Lung (tissue), 12 donors: ENCODE results near the gene PSMB3. TPM values are rescaled to one million over a fixed set of nuclear protein-coding genes. Genes with fewer than 3 reads are reported as not detected.

Source experiments
- ATAC-seq: fragments of 200-7000 bp; cut with Tn5 transposase; one replicate; pipeline ENCODE4 v1.9.1; 2020; ENCODE audit warnings: moderate number of reproducible peaks; ENCODE audit not compliant: insufficient read depth, low FRiP score
- DNase-seq, 3 donors: peaks; one replicate each; pipeline ENCODE4 v3.0.0-alpha.2; 2013 to 2017
- H3K27ac ChIP-seq, 2 donors: one replicate each; pipeline ENCODE4 v1.5.1; 2013; ENCODE audit warnings: mild to moderate bottlenecking in 2 of 2, moderate library complexity in 2 of 2, control low read depth in 1 of 2, inconsistent platforms in 1 of 2, low read depth in 1 of 2, low read length in 1 of 2
- H3K27me3 ChIP-seq, 3 donors: one replicate each; pipeline ENCODE4 v1.5.1; 2013; ENCODE audit warnings: low read length in 2 of 3; ENCODE audit not compliant: control insufficient read depth in 3 of 3, insufficient read depth in 3 of 3
- H3K36me3 ChIP-seq, 4 donors: one replicate each; pipeline ENCODE4 v1.5.1; 2013; ENCODE audit warnings: low read length in 4 of 4, mild to moderate bottlenecking in 1 of 4, moderate library complexity in 1 of 4; ENCODE audit not compliant: control insufficient read depth in 4 of 4, insufficient read depth in 4 of 4
- H3K4me1 ChIP-seq, 5 donors: one replicate each; pipeline ENCODE4 v1.5.1; 2013; ENCODE audit warnings: low read length in 5 of 5, mild to moderate bottlenecking in 2 of 5, moderate library complexity in 1 of 5; ENCODE audit not compliant: control insufficient read depth in 5 of 5, insufficient read depth in 5 of 5
- H3K4me3 ChIP-seq: one replicate; pipeline ENCODE4 v1.5.1; 2013; ENCODE audit warnings: mild to moderate bottlenecking, control low read depth, moderate library complexity
- H3K9ac ChIP-seq, 2 donors: one replicate each; pipeline ENCODE4 v1.5.1; 2013; ENCODE audit warnings: low read length in 2 of 2, control low read depth in 1 of 2; ENCODE audit not compliant: insufficient read depth in 1 of 2
- H3K9me3 ChIP-seq, 4 donors: one replicate each; pipeline ENCODE4 v1.5.1; 2013; ENCODE audit warnings: low read length in 3 of 4, mild to moderate bottlenecking in 1 of 4, moderate library complexity in 1 of 4; ENCODE audit not compliant: control insufficient read depth in 4 of 4, insufficient read depth in 3 of 4
- CTCF ChIP-seq: IDR thresholded peaks from 2 replicates; pipeline ENCODE4 v1.5.1; 2012; ENCODE audit warnings: mild to moderate bottlenecking; ENCODE audit errors: control extremely low read depth, extremely low read depth
- WGBS, 2 donors: extraction: QIAGEN DNeasy Blood & Tissue Kit; methylation state at CpG; one replicate each; pipeline ENCODE4 v1.1.7; 2013; 5-methylcytosine and 5-hydroxymethylcytosine counted together
- polyA plus RNA-seq, 2 donors: library from polyadenylated mRNA; stranded (reverse); fragments of 200-250 nt; gene quantifications; one replicate each; pipeline ENCODE4 v1.2.1, GENCODE V29; 2013
- total RNA-seq, 2 donors: library from RNA; depleted of rRNA in 1 of 2; stranded (reverse); fragments of >200 nt in 1 of 2; gene quantifications; one replicate each; pipeline ENCODE4 v1.2.1, GENCODE V29; 2014 to 2021
- donor health status: control.
- donor health status: control.
- donor health status: Bipolar disorder and iron deficiency.
- donor health status: healthy.
- donor health status: DM: yes; HTN: yes; CAD: no.

The PSMB3 gene
- total and polyA plus RNA-seq, 4 donors: 81.3 to 374 (median 234) TPM

- DNase-seq: no peak
- peaks cover 9 to 23% (median 11%) of the 10 kb centered on the region in 4 donors for H3K36me3 ChIP-seq
- H3K27me3 ChIP-seq: no peaks in the 10 kb centered on the region
- WGBS, 2 donors: 57 to 61% methylated on average over 5 of the region's 5 CpGs
- no peak overlapping the region for H3K4me3 ChIP-seq
- peak overlapping the region in 1 of 2 donors; percentile 20 for H3K27ac ChIP-seq
- H3K4me1 ChIP-seq: peaks cover 8 to 24% (median 16%) of the 10 kb centered on the region in 5 donors
- TF ChIP-seq CTCF: no peak
- H3K9ac ChIP-seq: peak overlapping the region in 1 of 2 donors; percentile 65
- no peaks in the 10 kb centered on the region for H3K9me3 ChIP-seq
- ATAC-seq: no peak
These were observed 44.6 kb downstream of the PSMB3 start for GRCh38 chr17:38797158-38797490.

- no peak overlapping the region for H3K4me3 ChIP-seq
- peak overlapping the region; percentile 43 to 65 for H3K9ac ChIP-seq
- 70 to 78% methylated on average over 6 of the region's 6 CpGs for WGBS, 2 donors
- DNase-seq (no peak), ATAC-seq (no peak)
- no peaks in the 10 kb centered on the region for H3K27me3 ChIP-seq
- TF ChIP-seq CTCF: no peak
- peaks cover 8 to 24% (median 16%) of the 10 kb centered on the region in 5 donors for H3K4me1 ChIP-seq
- no peaks in the 10 kb centered on the region for H3K9me3 ChIP-seq
- H3K27ac ChIP-seq: peak overlapping the region; percentile 17 to 26
- H3K36me3 ChIP-seq: peaks cover 7 to 24% (median 12%) of the 10 kb centered on the region in 4 donors
These were observed 45.3 kb downstream of the PSMB3 start for GRCh38 chr17:38797828-38798227.

GRCh38 chr17:38798614-38799500 lies 46.3 kb downstream of the PSMB3 start:
- no peaks in the 10 kb centered on the region for H3K27me3 ChIP-seq
- TF ChIP-seq CTCF: no peak
- H3K9me3 ChIP-seq: no peaks in the 10 kb centered on the region
- peaks cover 8 to 24% (median 16%) of the 10 kb centered on the region in 5 donors for H3K4me1 ChIP-seq
- peak overlapping the region; percentile 42 to 53 for H3K9ac ChIP-seq
- peak overlapping the region; percentile 93 to 99 for H3K27ac ChIP-seq
- H3K36me3 ChIP-seq: peaks cover 10 to 26% (median 14%) of the 10 kb centered on the region in 4 donors
- ATAC-seq (peak; percentile 22), DNase-seq (peak; percentile 52 to 65 (median 60))
- H3K4me3 ChIP-seq: peak overlapping the region; percentile 77
- 0% methylated on average over 32 to 53 of the region's 53 CpGs for WGBS, 2 donors
